ENCODE measurements around the gene ANKRD6.
A peak's percentile ranks its signal among the peaks of the same experiment; 100 is the strongest.

The ANKRD6 gene

GRCh38 chr6:89566008-89566800 is 133.3 kb downstream of the ANKRD6 start:
- DNase-seq = peak; percentile 36

- no peak for DNase-seq
These were observed 134.1 kb downstream of the ANKRD6 start for GRCh38 chr6:89566930-89567629.

- DNase-seq = no peak
These were observed 134.9 kb downstream of the ANKRD6 start for GRCh38 chr6:89567630-89568390.

GRCh38 chr6:89574910-89575561 is 142.1 kb downstream of the ANKRD6 start:
- no peak for DNase-seq

GRCh38 chr6:89575562-89575960 is 142.6 kb downstream of the ANKRD6 start:
- no peak for DNase-seq

GRCh38 chr6:89580997-89581666 is 148.2 kb downstream of the ANKRD6 start:
- no peak for DNase-seq

- peak; percentile 11 for DNase-seq
These were observed 148.7 kb downstream of the ANKRD6 start for GRCh38 chr6:89581689-89582088.

- peak; percentile 79 for DNase-seq
These were observed 149.8 kb downstream of the ANKRD6 start for GRCh38 chr6:89582669-89583325.

- DNase-seq = no peak
These were observed 150.6 kb downstream of the ANKRD6 start for GRCh38 chr6:89583559-89583958.

GRCh38 chr6:89584539-89584938 is 151.6 kb downstream of the ANKRD6 start:
- no peak for DNase-seq

- no peak for DNase-seq
These were observed 152.2 kb downstream of the ANKRD6 start for GRCh38 chr6:89585154-89585553.

- DNase-seq = no peak
These were observed 156.5 kb downstream of the ANKRD6 start for GRCh38 chr6:89589297-89590025.

GRCh38 chr6:89590133-89590532 is 157.2 kb downstream of the ANKRD6 start:
- no peak for DNase-seq

GRCh38 chr6:89591745-89592144 is 158.8 kb downstream of the ANKRD6 start:
- no peak for DNase-seq

GRCh38 chr6:89596056-89596455 is 163.1 kb downstream of the ANKRD6 start:
- no peak for DNase-seq

GRCh38 chr6:89596484-89596883 is 163.5 kb downstream of the ANKRD6 start:
- no peak for DNase-seq

- no peak for DNase-seq
These were observed 164.4 kb downstream of the ANKRD6 start for GRCh38 chr6:89597372-89597771.

GRCh38 chr6:89597988-89598387 is 165.0 kb downstream of the ANKRD6 start:
- DNase-seq = peak; percentile 13

- no peak for DNase-seq
These were observed 166.8 kb downstream of the ANKRD6 start for GRCh38 chr6:89599727-89600126.

GRCh38 chr6:89602166-89602565 is 169.2 kb downstream of the ANKRD6 start:
- no peak for DNase-seq

- no peak for DNase-seq
These were observed 171.7 kb downstream of the ANKRD6 start for GRCh38 chr6:89604653-89605052.

Measured in NCI-H524 treated with DMSO at 0.1 percent for 48 hours (cell line).